CD4-positive, alpha-beta T cell (primary cell): ENCODE results near the gene NCK2. TPM values are rescaled to one million over a fixed set of nuclear protein-coding genes. Genes with fewer than 3 reads are reported as not detected.

Experiments
- ATAC-seq: fragments of 200-7000 bp; cut with Tn5 transposase; one replicate; pipeline ENCODE4 v1.10.0; 2022; ENCODE audit warnings: mild to moderate bottlenecking; ENCODE audit not compliant: poor library complexity
- CTCF ChIA-PET: fragments of 350-600 bp; sonication (Branson Sonifier 250); formaldehyde crosslinking; loops from one replicate; lab custom pipeline; 2021; ENCODE audit warnings: antibody characterized with exemption, inconsistent platforms; lab: Charles Lee
- POLR2A ChIA-PET: fragments of 350-600 bp; sonication (Branson Sonifier 250); formaldehyde crosslinking; loops from one replicate; lab custom pipeline; 2021; ENCODE audit warnings: antibody characterized with exemption, inconsistent platforms; lab: Charles Lee
- DNase-seq, 14 experiments: peaks; one replicate each; pipeline ENCODE4 v3.0.0-alpha.2; 2013 to 2020; ENCODE audit warnings: mixed read lengths in 2 of 14
- H3K27ac ChIP-seq, 2 donors: one replicate each; pipeline versions ENCODE4 v1.5.1 to v1.7.0; 2013; ENCODE audit warnings: low read length in 2 of 2, low read depth in 1 of 2, mild to moderate bottlenecking in 1 of 2
- H3K27me3 ChIP-seq, 2 experiments: 1 replicate in 1 of 2; 2 replicates in 1 of 2; pipeline versions ENCODE4 v1.6.1 to v1.7.0; 2013; ENCODE audit warnings: low read length in 2 of 2, control low read depth in 1 of 2, mild to moderate bottlenecking in 1 of 2, moderate library complexity in 1 of 2; ENCODE audit not compliant: insufficient read depth in 2 of 2, control insufficient read depth in 1 of 2
- H3K36me3 ChIP-seq: one replicate; pipeline ENCODE4 v1.6.1; 2013; ENCODE audit warnings: low read length, control low read depth; ENCODE audit not compliant: insufficient read depth
- H3K4me1 ChIP-seq: one replicate; pipeline ENCODE4 v1.6.1; 2013; ENCODE audit warnings: low read length, control low read depth; ENCODE audit not compliant: insufficient read depth
- H3K4me3 ChIP-seq: one replicate; pipeline ENCODE4 v1.5.1; 2013; ENCODE audit warnings: mild to moderate bottlenecking, low read length, moderate library complexity
- H3K9me3 ChIP-seq, 2 experiments: 1 replicate in 1 of 2; 2 replicates in 1 of 2; pipeline versions ENCODE4 v1.6.1 to v1.7.0; 2013; ENCODE audit warnings: low read length in 2 of 2, mild to moderate bottlenecking in 2 of 2, control low read depth in 1 of 2, moderate library complexity in 1 of 2; ENCODE audit not compliant: control insufficient read depth in 1 of 2, insufficient read depth in 1 of 2
- H3K27ac Mint-ChIP-seq: one replicate; pipeline ENCODE4 v1.8.0; 2020; ENCODE audit warnings: mixed read lengths
- H3K27me3 Mint-ChIP-seq: one replicate; pipeline ENCODE4 v1.8.0; 2021; ENCODE audit warnings: mixed read lengths
- H3K36me3 Mint-ChIP-seq: one replicate; pipeline ENCODE4 v1.8.0; 2021; ENCODE audit warnings: low read depth, mixed read lengths
- H3K4me1 Mint-ChIP-seq: one replicate; pipeline ENCODE4 v1.8.0; 2021; ENCODE audit warnings: low read depth, mixed read lengths
- H3K4me3 Mint-ChIP-seq: one replicate; pipeline ENCODE4 v1.8.0; 2020; ENCODE audit warnings: mild to moderate bottlenecking, mixed read lengths
- H3K9me3 Mint-ChIP-seq: one replicate; pipeline ENCODE4 v1.8.0; 2020; ENCODE audit warnings: mixed read lengths
- intact Hi-C, 2 experiments: fragments of 100-400 bp; cut with DNase I in 1 of 2; cut with micrococcal nuclease in 1 of 2; formaldehyde crosslinking; loops; one replicate each; pipeline versions ENCODE4 v1.15.1 to v1.9.0; 2023 to 2025; cut with DNase I, micrococcal nuclease
- total RNA-seq, 174 experiments: library from RNA in 2 of 174; stranded (reverse) in 2 of 174; gene quantifications; one replicate each; pipeline ENCODE4 v1.2.3 and lab custom pipeline; 2021 to 2026
- TF ChIP-seq, protein P1 (sequence below): fragments of 200-600 bp; IDR thresholded peaks from one replicate; pipeline ENCODE4 v1.8.0; 2022; ENCODE audit warnings: antibody characterized with exemption, mild to moderate bottlenecking

Gene NCK2
- total RNA-seq, 2 experiments from 2014 or later = 92.1 to 92.3 TPM

GRCh38 chr2:105840933-105841332 is 96.2 kb downstream of the NCK2 start:
- no peak overlapping the region for H3K27ac ChIP-seq
- H3K36me3 ChIP-seq = no peaks in the 10 kb centered on the region
- H3K36me3 Mint-ChIP-seq = peaks cover 72% of the 10 kb centered on the region
- ATAC-seq (no peak), DNase-seq (no peak)
- peaks cover 8 to 11% of the 10 kb centered on the region in 2 experiments for H3K9me3 ChIP-seq
- no peaks in the 10 kb centered on the region for H3K27me3 Mint-ChIP-seq
- H3K4me3 Mint-ChIP-seq = peak overlapping the region; percentile 34
- peaks cover 78% of the 10 kb centered on the region for H3K4me1 ChIP-seq
- H3K4me3 ChIP-seq = no peak overlapping the region
- H3K9me3 Mint-ChIP-seq = peaks cover 6% of the 10 kb centered on the region
- no peaks in the 10 kb centered on the region for H3K27me3 ChIP-seq
- intact Hi-C loops = loop anchor here in 1 of 2 experiments (2.0 kb wide), 1 partner anchor 14 kb away; no protein-coding TSS in a partner anchor
- ChIA-PET POLR2A (interaction anchor here (0.8 to 1.1 kb wide), 2 partner anchors 12 to 58 kb away, joined by 3 read pairs; no protein-coding TSS in a partner anchor), CTCF (no interaction called here)
- peaks cover 98% of the 10 kb centered on the region for H3K4me1 Mint-ChIP-seq
- H3K27ac Mint-ChIP-seq = peak overlapping the region; percentile 74
- TF ChIP-seq, protein P1, sequence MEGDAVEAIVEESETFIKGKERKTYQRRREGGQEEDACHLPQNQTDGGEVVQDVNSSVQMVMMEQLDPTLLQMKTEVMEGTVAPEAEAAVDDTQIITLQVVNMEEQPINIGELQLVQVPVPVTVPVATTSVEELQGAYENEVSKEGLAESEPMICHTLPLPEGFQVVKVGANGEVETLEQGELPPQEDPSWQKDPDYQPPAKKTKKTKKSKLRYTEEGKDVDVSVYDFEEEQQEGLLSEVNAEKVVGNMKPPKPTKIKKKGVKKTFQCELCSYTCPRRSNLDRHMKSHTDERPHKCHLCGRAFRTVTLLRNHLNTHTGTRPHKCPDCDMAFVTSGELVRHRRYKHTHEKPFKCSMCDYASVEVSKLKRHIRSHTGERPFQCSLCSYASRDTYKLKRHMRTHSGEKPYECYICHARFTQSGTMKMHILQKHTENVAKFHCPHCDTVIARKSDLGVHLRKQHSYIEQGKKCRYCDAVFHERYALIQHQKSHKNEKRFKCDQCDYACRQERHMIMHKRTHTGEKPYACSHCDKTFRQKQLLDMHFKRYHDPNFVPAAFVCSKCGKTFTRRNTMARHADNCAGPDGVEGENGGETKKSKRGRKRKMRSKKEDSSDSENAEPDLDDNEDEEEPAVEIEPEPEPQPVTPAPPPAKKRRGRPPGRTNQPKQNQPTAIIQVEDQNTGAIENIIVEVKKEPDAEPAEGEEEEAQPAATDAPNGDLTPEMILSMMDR = no peak

DNA sequence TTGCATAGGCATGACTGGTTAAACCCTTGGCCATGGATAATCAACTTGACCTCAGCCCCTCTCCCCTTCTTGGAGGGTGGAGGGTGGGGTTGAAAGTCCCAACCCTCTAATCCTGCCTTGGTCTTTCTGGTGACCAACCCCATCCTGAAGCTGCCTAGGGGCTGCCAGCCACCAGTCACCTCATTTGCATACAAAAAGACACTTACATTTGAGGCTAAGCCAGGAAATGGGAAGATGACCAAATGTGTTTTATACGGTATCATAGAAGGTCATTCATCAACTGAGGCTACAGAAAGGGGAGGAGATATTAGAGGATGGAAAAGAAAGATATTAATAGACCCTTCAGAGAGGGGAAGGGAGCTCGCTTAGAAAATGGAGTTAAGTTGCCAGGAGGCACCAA is 96.8 kb downstream of the NCK2 start:
- Mint-ChIP-seq H3K27me3 (no peaks in the 10 kb centered on the region), H3K9me3 (peaks cover 3% of the 10 kb centered on the region), H3K4me3 (no peak overlapping the region), H3K27ac (peak overlapping the region; percentile 74), H3K36me3 (peaks cover 72% of the 10 kb centered on the region), H3K4me1 (peaks cover 98% of the 10 kb centered on the region)
- Histone ChIP-seq H3K27me3 (no peaks in the 10 kb centered on the region), H3K4me3 (no peak overlapping the region), H3K36me3 (peaks cover under 1% of the 10 kb centered on the region), H3K9me3 (peaks cover 2 to 5% of the 10 kb centered on the region in 2 experiments), H3K27ac (no peak overlapping the region), H3K4me1 (peaks cover 73% of the 10 kb centered on the region)
- no peak for ATAC-seq
- ChIA-PET POLR2A (interaction anchor here (0.6 to 1.1 kb wide), 6 partner anchors 13 to 382 kb away, joined by 3 to 4 read pairs (median 3); no protein-coding TSS in a partner anchor), CTCF (no interaction called here)
- no peak for DNase-seq
- intact Hi-C loops = loop anchor here in 1 of 2 experiments (2.0 kb wide), 1 partner anchor 13 kb away; no protein-coding TSS in a partner anchor
- TF ChIP-seq, protein P1 = no peak

DNA sequence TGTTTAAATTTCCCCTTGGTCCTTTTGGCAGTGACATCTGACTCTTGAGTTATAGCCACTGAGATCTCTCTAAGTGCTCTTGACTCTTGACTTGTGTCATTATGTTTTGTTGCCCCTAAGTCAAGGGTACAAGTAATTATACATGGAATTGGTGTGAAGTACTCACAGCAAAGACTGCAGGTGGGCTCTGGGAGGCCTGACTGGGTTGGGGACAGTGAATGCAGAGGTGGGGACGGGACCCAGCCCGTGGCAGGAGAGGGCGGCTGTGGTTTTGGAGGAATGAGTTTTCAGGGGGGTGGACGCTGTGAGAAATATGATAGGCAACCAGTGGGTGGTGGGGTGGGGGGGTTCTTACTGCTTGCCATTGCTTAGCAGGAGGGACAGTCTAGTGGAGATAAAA is 97.8 kb downstream of the NCK2 start:
- H3K4me1 ChIP-seq = peaks cover 68% of the 10 kb centered on the region
- no peak overlapping the region for H3K27ac ChIP-seq
- ChIA-PET CTCF (interaction anchor here (0.7 kb wide), 1 partner anchor 327 kb away, joined by 3 read pairs; no protein-coding TSS in a partner anchor), POLR2A (no interaction called here)
- Mint-ChIP-seq H3K36me3 (peaks cover 72% of the 10 kb centered on the region), H3K27me3 (no peaks in the 10 kb centered on the region), H3K4me1 (peaks cover 98% of the 10 kb centered on the region), H3K27ac (peak overlapping the region; percentile 74), H3K9me3 (no peaks in the 10 kb centered on the region), H3K4me3 (peak overlapping the region; percentile 31)
- H3K36me3 ChIP-seq = peaks cover 8% of the 10 kb centered on the region
- no peaks in the 10 kb centered on the region for H3K27me3 ChIP-seq
- intact Hi-C loops = no loop called here
- no peak overlapping the region for H3K4me3 ChIP-seq
- TF ChIP-seq, protein P1 = no peak
- DNase-seq = no peak
- no peaks in the 10 kb centered on the region for H3K9me3 ChIP-seq
- no peak for ATAC-seq
